ENCODE data around the gene WDFY4.
"Not testable (repeated sequence)": the region's sequence is repeated elsewhere in the genome, so short reads cannot be mapped to it uniquely, and the experiment has no call there.

The WDFY4 gene

GRCh38 chr10:48684792-48685623 is at the start of gene WDFY4:
WDFY4 (plus strand) TSS chr10:48684873; CDS start chr10:48709733, 24,860 bp downstream.
- no peak for DNase-seq (ENCODE audit: low spot score)

GRCh38 chr10:48634984-48635557 is 49.6 kb upstream of the WDFY4 start:
- no peak for DNase-seq (ENCODE audit: low spot score)

GRCh38 chr10:48636231-48636630 is 48.4 kb upstream of the WDFY4 start:
- DNase-seq (ENCODE audit: low spot score), result no peak

GRCh38 chr10:48636901-48637300 is 47.8 kb upstream of the WDFY4 start:
- DNase-seq (ENCODE audit: low spot score), result no peak

GRCh38 chr10:48638158-48638557 is 46.5 kb upstream of the WDFY4 start:
- DNase-seq (ENCODE audit: low spot score), result no peak

- DNase-seq (ENCODE audit: low spot score), result no peak
Observed at GRCh38 chr10:48638739-48639527, 45.7 kb upstream of the WDFY4 start.

- DNase-seq (ENCODE audit: low spot score), result no peak
Observed at GRCh38 chr10:48639632-48640031, 45.0 kb upstream of the WDFY4 start.

GRCh38 chr10:48640326-48640725 is 44.3 kb upstream of the WDFY4 start:
- no peak for DNase-seq (ENCODE audit: low spot score)

- DNase-seq (ENCODE audit: low spot score), result not testable (repeated sequence)
Observed at GRCh38 chr10:48641099-48641690, 43.5 kb upstream of the WDFY4 start.

- no peak for DNase-seq (ENCODE audit: low spot score)
Observed at GRCh38 chr10:48645600-48645999, 39.1 kb upstream of the WDFY4 start.

- not testable (repeated sequence) for DNase-seq (ENCODE audit: low spot score)
Observed at GRCh38 chr10:48647073-48647472, 37.6 kb upstream of the WDFY4 start.

- no peak for DNase-seq (ENCODE audit: low spot score)
Observed at GRCh38 chr10:48648172-48648942, 36.3 kb upstream of the WDFY4 start.

- no peak for DNase-seq (ENCODE audit: low spot score)
Observed at GRCh38 chr10:48649349-48649944, 35.2 kb upstream of the WDFY4 start.

- no peak for DNase-seq (ENCODE audit: low spot score)
Observed at GRCh38 chr10:48651293-48651692, 33.4 kb upstream of the WDFY4 start.

- DNase-seq (ENCODE audit: low spot score), result no peak
Observed at GRCh38 chr10:48651839-48652238, 32.8 kb upstream of the WDFY4 start.

- no peak for DNase-seq (ENCODE audit: low spot score)
Observed at GRCh38 chr10:48652344-48652743, 32.3 kb upstream of the WDFY4 start.

- DNase-seq (ENCODE audit: low spot score), result no peak
Observed at GRCh38 chr10:48653347-48653746, 31.3 kb upstream of the WDFY4 start.

GRCh38 chr10:48653944-48654698 is 30.6 kb upstream of the WDFY4 start:
- DNase-seq (ENCODE audit: low spot score), result no peak

- DNase-seq (ENCODE audit: low spot score), result peak; percentile 59
Observed at GRCh38 chr10:48655411-48656240, 29.0 kb upstream of the WDFY4 start.

Data from kidney capillary endothelial cell (primary cell).